Measurements from ENCODE around the gene CFAP54. TPM values are rescaled to one million over a fixed set of nuclear protein-coding genes. Genes with fewer than 3 reads are reported as not detected.
"Not testable (repeated sequence)": the region's sequence is repeated elsewhere in the genome, so short reads cannot be mapped to it uniquely, and the experiment has no call there.

Gene CFAP54
- total RNA-seq, 1 experiment from 2014 or later: 0.64 TPM

DNA sequence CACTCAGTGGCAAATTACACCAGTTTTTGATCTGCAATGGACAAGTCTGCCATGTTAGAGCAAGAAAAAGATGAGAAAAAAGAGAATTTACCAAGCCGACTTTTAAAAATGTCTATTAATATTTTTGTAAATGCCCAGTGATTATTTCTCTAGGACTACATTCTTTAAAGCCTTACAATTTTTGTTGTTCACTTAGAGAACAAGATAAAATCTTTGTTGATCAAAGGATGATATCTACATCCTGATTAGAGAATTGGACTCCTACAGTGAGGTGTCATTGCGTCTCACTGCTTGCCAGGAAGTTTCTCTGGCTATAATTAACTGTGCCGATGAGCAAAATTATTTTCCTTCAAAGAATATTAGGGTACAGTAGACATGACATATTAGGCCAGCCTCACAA, 1.7 kb upstream of the CFAP54 start:
- no peak for DNase-seq (ENCODE audit: low read depth, low spot score)
- H3K36me3 ChIP-seq (ENCODE audit: control insufficient read depth, insufficient read depth, low read length): no peaks in the 10 kb centered on the region
- ChIA-PET POLR2A (no interaction called here), CTCF (no interaction called here)
- H3K4me1 ChIP-seq (ENCODE audit: control insufficient read depth, insufficient read depth, low read length): 0 out of 2 replicates have a peak, but pooled peaks cover 3% of the 10 kb centered on the region
- no peak overlapping the region for H3K27ac ChIP-seq (ENCODE audit: low read length)
- no peaks in the 10 kb centered on the region for H3K27me3 ChIP-seq (ENCODE audit: control insufficient read depth, insufficient read depth, low read length)
- intact Hi-C loops (cut with micrococcal nuclease; ENCODE audit: unreplicated experiment): no loop called here
- H3K9me3 ChIP-seq (ENCODE audit: control insufficient read depth, insufficient read depth, low read depth, low read length): no peaks in the 10 kb centered on the region
- BruUV-seq (replicated peaks): no TSS peak
- H3K4me3 ChIP-seq (ENCODE audit: low read depth in 2 of 2, low read length in 2 of 2): no peak overlapping the region
- ATAC-seq: no peak
- in situ Hi-C loops (cut with HindIII; ENCODE audit: low pct_unique_long_range_greater_than_20kb, low sequenced_read_pairs): no loop called here
- TF ChIP-seq, protein P1, sequence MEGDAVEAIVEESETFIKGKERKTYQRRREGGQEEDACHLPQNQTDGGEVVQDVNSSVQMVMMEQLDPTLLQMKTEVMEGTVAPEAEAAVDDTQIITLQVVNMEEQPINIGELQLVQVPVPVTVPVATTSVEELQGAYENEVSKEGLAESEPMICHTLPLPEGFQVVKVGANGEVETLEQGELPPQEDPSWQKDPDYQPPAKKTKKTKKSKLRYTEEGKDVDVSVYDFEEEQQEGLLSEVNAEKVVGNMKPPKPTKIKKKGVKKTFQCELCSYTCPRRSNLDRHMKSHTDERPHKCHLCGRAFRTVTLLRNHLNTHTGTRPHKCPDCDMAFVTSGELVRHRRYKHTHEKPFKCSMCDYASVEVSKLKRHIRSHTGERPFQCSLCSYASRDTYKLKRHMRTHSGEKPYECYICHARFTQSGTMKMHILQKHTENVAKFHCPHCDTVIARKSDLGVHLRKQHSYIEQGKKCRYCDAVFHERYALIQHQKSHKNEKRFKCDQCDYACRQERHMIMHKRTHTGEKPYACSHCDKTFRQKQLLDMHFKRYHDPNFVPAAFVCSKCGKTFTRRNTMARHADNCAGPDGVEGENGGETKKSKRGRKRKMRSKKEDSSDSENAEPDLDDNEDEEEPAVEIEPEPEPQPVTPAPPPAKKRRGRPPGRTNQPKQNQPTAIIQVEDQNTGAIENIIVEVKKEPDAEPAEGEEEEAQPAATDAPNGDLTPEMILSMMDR (IDR thresholded peaks at IDR 0.05): no peak
- TF ChIP-seq SIN3A (IDR thresholded peaks at IDR 0.05; ENCODE audit: borderline replicate concordance, insufficient read depth, low read depth, low read length): no peak

DNA sequence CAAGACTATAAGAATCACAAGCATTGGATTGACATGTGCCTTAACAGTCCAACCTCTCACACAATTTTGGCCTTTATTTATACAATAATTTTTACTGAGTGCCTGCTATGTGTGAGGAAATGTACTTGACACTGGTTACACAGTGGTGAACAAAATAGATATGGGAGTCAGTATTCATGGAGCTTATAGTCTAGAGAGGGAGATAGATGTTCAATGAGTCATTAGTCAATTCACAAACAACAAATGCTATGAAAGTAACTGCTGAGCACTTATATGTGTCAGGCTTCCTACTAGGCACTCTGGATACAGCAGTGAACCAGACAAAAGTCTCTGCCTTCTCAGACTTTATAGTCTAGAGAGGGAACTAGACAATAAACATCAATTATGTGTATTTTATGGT, 3.7 kb downstream of the CFAP54 start:
- no peaks in the 10 kb centered on the region for H3K36me3 ChIP-seq (ENCODE audit: control insufficient read depth, insufficient read depth, low read length)
- CTCF ChIA-PET: no interaction called here
- POLR2A ChIA-PET: no interaction called here
- DNase-seq (ENCODE audit: low read depth, low spot score) (no peak), ATAC-seq (no peak)
- intact Hi-C loops (cut with micrococcal nuclease; ENCODE audit: unreplicated experiment) (no loop called here), in situ Hi-C loops (cut with HindIII; ENCODE audit: low pct_unique_long_range_greater_than_20kb, low sequenced_read_pairs) (no loop called here)
- no TSS peak for BruUV-seq (replicated peaks)
- H3K27ac ChIP-seq (ENCODE audit: low read length): no peak overlapping the region
- H3K27me3 ChIP-seq (ENCODE audit: control insufficient read depth, insufficient read depth, low read length): no peaks in the 10 kb centered on the region
- TF ChIP-seq POLR2AphosphoS5 (IDR thresholded peaks at IDR 0.05; ENCODE audit: low read depth, low read length) (no peak), SIN3A (IDR thresholded peaks at IDR 0.05; ENCODE audit: borderline replicate concordance, insufficient read depth, low read depth, low read length) (no peak), TCF7L2 (IDR thresholded peaks at IDR 0.05; ENCODE audit: low read depth, low read length) (no peak)
- TF ChIP-seq, protein P2, sequence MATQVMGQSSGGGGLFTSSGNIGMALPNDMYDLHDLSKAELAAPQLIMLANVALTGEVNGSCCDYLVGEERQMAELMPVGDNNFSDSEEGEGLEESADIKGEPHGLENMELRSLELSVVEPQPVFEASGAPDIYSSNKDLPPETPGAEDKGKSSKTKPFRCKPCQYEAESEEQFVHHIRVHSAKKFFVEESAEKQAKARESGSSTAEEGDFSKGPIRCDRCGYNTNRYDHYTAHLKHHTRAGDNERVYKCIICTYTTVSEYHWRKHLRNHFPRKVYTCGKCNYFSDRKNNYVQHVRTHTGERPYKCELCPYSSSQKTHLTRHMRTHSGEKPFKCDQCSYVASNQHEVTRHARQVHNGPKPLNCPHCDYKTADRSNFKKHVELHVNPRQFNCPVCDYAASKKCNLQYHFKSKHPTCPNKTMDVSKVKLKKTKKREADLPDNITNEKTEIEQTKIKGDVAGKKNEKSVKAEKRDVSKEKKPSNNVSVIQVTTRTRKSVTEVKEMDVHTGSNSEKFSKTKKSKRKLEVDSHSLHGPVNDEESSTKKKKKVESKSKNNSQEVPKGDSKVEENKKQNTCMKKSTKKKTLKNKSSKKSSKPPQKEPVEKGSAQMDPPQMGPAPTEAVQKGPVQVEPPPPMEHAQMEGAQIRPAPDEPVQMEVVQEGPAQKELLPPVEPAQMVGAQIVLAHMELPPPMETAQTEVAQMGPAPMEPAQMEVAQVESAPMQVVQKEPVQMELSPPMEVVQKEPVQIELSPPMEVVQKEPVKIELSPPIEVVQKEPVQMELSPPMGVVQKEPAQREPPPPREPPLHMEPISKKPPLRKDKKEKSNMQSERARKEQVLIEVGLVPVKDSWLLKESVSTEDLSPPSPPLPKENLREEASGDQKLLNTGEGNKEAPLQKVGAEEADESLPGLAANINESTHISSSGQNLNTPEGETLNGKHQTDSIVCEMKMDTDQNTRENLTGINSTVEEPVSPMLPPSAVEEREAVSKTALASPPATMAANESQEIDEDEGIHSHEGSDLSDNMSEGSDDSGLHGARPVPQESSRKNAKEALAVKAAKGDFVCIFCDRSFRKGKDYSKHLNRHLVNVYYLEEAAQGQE (IDR thresholded peaks at IDR 0.05; ENCODE audit: insufficient read depth in 1 of 2, low read depth in 2 of 2, low read length in 1 of 2): no peak
- TF ChIP-seq, protein P1 (IDR thresholded peaks at IDR 0.05): no peak
- 0 out of 2 replicates have a peak, but pooled peaks cover 3% of the 10 kb centered on the region for H3K4me1 ChIP-seq (ENCODE audit: control insufficient read depth, insufficient read depth, low read length)
- no peak overlapping the region for H3K4me3 ChIP-seq (ENCODE audit: low read depth in 2 of 2, low read length in 2 of 2)
- H3K9me3 ChIP-seq (ENCODE audit: control insufficient read depth, insufficient read depth, low read depth, low read length): no peaks in the 10 kb centered on the region

GRCh38 chr12:96494154-96494553, 4.8 kb downstream of the CFAP54 start:
- H3K4me3 ChIP-seq (ENCODE audit: low read depth in 2 of 2, low read length in 2 of 2); in situ Hi-C loops (cut with HindIII; ENCODE audit: low pct_unique_long_range_greater_than_20kb, low sequenced_read_pairs); CTCF ChIA-PET; H3K4me1 ChIP-seq (ENCODE audit: control insufficient read depth, insufficient read depth, low read length); DNase-seq (ENCODE audit: low read depth, low spot score); H3K27me3 ChIP-seq (ENCODE audit: control insufficient read depth, insufficient read depth, low read length); BruUV-seq (replicated peaks); POLR2A ChIA-PET; H3K36me3 ChIP-seq (ENCODE audit: control insufficient read depth, insufficient read depth, low read length); ATAC-seq; H3K9me3 ChIP-seq (ENCODE audit: control insufficient read depth, insufficient read depth, low read depth, low read length); H3K27ac ChIP-seq (ENCODE audit: low read length); intact Hi-C loops (cut with micrococcal nuclease; ENCODE audit: unreplicated experiment): not testable (repeated sequence)
